Dendritic cell treated with granulocyte-macrophage colony-stimulating factor and Interleukin-4, amounts not matched to agents 40 ng/mL and 50 ng/mL, for 4 days (primary cell): Measurements from ENCODE around the gene LMBR1.
A peak's percentile ranks its signal among the peaks of the same experiment; 100 is the strongest.
"Not testable (repeated sequence)": the region's sequence is repeated elsewhere in the genome, so short reads cannot be mapped to it uniquely, and the experiment has no call there.

Experiments
- H3K27ac Mint-ChIP-seq: one replicate; pipeline ENCODE4 v1.8.0; 2022; ENCODE audit warnings: mild to moderate bottlenecking, mixed read lengths
- H3K27me3 Mint-ChIP-seq: one replicate; pipeline ENCODE4 v1.8.0; 2022; ENCODE audit warnings: mild to moderate bottlenecking, mixed read lengths
- H3K36me3 Mint-ChIP-seq: one replicate; pipeline ENCODE4 v1.8.0; 2022; ENCODE audit warnings: low read depth, mixed read lengths
- H3K4me1 Mint-ChIP-seq: one replicate; pipeline ENCODE4 v1.8.0; 2022; ENCODE audit warnings: low read depth, mixed read lengths
- H3K4me3 Mint-ChIP-seq: one replicate; pipeline ENCODE4 v1.8.0; 2022; ENCODE audit warnings: mild to moderate bottlenecking, moderate library complexity, mixed read lengths
- H3K9me3 Mint-ChIP-seq: one replicate; pipeline ENCODE4 v1.8.0; 2022; ENCODE audit warnings: mixed read lengths
- intact Hi-C: fragments of 100-400 bp; cut with micrococcal nuclease; formaldehyde crosslinking; loops from one replicate; pipeline ENCODE4 v1.15.0; 2022

The LMBR1 gene

GRCh38 chr7:156640949-156641485 is 252.0 kb downstream of the LMBR1 start:
- Mint-ChIP-seq H3K4me3 (peak overlapping the region; percentile 84), H3K4me1 (peaks cover 14% of the 10 kb centered on the region), H3K27me3 (peaks cover 31% of the 10 kb centered on the region), H3K9me3 (peaks cover 21% of the 10 kb centered on the region), H3K27ac (peak overlapping the region; percentile 86), H3K36me3 (peaks cover 10% of the 10 kb centered on the region)
- intact Hi-C loops = loop anchor here (5.0 to 10.0 kb wide), 2 partner anchors 174 to 251 kb away; partner anchors contain the start of gene LMBR1

DNA sequence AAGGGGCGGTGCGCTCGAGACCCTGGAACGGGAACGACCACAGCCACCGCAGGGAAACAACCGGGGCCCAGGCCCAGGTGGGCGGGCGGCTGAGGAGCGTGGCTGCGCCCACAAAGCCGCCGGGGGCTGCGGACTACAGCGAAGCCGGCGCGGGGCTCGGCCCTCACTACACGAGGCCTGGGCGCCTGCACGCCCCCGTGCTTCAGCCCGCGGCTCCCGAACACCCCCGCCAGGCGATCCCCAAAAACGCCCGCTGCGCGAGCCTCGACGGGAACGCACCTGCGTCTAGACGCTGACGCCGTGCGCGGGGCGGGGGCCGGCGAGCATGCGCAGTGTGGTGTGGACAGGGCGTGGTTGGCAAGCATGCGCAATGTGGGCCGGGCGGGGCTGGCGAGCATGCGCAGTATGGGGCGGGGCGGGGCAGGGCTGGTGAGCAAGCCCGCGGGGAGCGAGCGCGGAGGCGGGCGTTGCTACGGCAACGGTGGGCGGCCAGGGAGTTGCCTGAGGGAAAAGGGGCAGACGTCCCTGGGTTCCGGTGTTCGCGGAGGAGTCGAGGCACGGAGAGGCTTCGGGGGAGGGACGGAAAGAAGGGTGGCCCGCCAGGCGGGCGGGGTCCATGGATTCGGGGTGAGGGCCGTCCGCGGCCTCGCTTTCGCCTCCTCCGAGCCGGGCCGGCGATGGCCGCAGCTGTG is 252.6 kb downstream of the LMBR1 start, which contains the start of gene RNF32:
RNF32 (plus strand) TSS at position 518 of the 692 bp plus-strand sequence. CDS start 3,104 bp downstream, outside the sequence.
- H3K27ac Mint-ChIP-seq = peak within 1 kb of the TSS; percentile 86
- peaks cover 33% of the 10 kb centered on the region for H3K27me3 Mint-ChIP-seq
- peaks cover 21% of the 10 kb centered on the region for H3K9me3 Mint-ChIP-seq
- intact Hi-C loops = loop anchor here (5.0 to 10.0 kb wide), 2 partner anchors 174 to 252 kb away; partner anchors contain the start of gene LMBR1
- peaks cover 14% of the 10 kb centered on the region for H3K4me1 Mint-ChIP-seq
- H3K4me3 Mint-ChIP-seq = peak within 1 kb of the TSS; percentile 84
- peaks cover 10% of the 10 kb centered on the region for H3K36me3 Mint-ChIP-seq

DNA sequence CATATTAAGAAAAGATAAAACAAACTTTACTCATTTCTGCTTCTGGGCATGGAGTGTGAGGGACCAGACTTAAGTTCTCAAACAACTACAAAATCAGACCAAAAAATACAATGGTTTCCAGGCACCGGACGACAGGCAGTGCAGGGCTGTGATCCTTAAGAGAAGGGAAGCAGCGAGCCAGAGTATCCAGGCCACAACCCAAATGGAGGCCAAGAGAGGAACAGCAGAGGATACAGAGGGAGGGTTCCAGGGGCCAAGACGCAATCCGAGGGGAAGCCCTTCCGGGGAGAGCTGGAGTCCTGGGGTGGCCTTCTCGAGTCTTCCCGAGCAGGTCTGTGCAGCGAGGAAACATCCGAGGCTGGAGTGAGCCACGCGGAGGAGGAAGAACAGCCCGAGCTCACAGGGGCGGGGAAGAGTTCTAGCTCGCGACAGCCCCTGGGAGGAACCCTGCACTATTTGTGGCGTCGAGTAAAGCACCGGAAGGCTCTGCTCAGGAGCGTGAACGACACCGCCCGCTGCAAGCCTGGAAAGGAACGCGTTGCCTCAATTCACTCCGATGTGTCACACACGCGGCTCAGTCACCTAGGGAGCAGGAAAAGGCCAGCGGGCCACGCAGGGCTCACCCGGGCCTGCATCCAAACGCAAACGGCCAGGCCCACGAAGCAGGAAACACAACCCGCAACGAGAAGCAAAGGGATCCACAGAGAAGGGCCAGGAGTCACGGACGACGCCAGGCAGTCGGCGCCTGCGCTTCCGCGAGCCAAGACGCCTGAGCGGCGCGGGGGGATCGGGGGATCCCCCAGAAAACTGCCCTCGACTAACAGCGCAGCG is 253.3 kb downstream of the LMBR1 start:
- Mint-ChIP-seq H3K27me3 (peaks cover 32% of the 10 kb centered on the region), H3K4me3 (peak overlapping the region; percentile 84)

DNA sequence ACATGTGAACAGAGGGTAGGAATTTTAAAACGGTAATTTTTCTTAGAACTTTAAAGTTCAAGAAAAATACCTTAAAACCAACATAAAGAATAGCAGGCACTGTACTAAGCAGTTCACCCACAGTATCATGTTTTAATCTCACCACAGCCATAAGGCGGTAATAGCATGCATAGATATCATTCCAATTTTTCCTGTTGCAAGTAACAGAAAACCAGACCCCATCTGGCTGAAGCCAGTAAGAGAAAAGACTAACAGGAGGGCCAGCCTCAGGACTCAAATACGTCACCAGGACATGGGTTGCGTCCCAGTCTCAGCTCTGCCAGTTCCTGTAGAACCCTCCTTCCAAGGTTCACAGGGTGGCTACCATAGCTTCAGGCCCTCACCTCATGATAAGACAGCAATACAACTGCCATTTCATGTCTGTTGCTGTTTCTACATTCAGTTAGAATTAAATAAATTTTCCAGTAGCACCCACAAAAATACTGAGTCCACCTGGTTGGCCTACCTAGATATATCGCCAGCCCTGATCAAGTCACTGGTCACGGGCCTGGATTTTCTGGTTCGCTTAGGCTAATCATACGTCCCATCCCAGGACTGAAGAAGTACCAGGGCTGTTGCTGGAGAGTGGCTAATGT is 254.4 kb downstream of the LMBR1 start:
- H3K9me3 Mint-ChIP-seq = peaks cover 21% of the 10 kb centered on the region
- no peak overlapping the region for H3K4me3 Mint-ChIP-seq
- no peak overlapping the region for H3K27ac Mint-ChIP-seq
- peaks cover 14% of the 10 kb centered on the region for H3K4me1 Mint-ChIP-seq
- peaks cover 10% of the 10 kb centered on the region for H3K36me3 Mint-ChIP-seq
- intact Hi-C loops = no loop called here
- H3K27me3 Mint-ChIP-seq = peaks cover 34% of the 10 kb centered on the region

More for the DNA sequence above, 253.3 kb downstream of the LMBR1 start:
- intact Hi-C loops = loop anchor here (5.0 to 10.0 kb wide), 2 partner anchors 175 to 253 kb away; partner anchors contain the start of gene LMBR1
- H3K4me1 Mint-ChIP-seq = peaks cover 14% of the 10 kb centered on the region
- peak overlapping the region; percentile 86 for H3K27ac Mint-ChIP-seq
- H3K9me3 Mint-ChIP-seq = peaks cover 21% of the 10 kb centered on the region
- H3K36me3 Mint-ChIP-seq = peaks cover 10% of the 10 kb centered on the region

GRCh38 chr7:156637093-156637492 is 255.9 kb downstream of the LMBR1 start:
- Mint-ChIP-seq H3K27me3 (peaks cover 31% of the 10 kb centered on the region), H3K4me1 (peaks cover 14% of the 10 kb centered on the region), H3K9me3 (peaks cover 21% of the 10 kb centered on the region), H3K36me3 (peaks cover 10% of the 10 kb centered on the region)
- intact Hi-C loops, H3K4me3 Mint-ChIP-seq, H3K27ac Mint-ChIP-seq: not testable (repeated sequence)

GRCh38 chr7:156635529-156636385 is 257.2 kb downstream of the LMBR1 start:
- H3K36me3 Mint-ChIP-seq = peaks cover 10% of the 10 kb centered on the region
- peaks cover 27% of the 10 kb centered on the region for H3K27me3 Mint-ChIP-seq
- peaks cover 22% of the 10 kb centered on the region for H3K9me3 Mint-ChIP-seq
- H3K4me3 Mint-ChIP-seq = no peak overlapping the region
- no peak overlapping the region for H3K27ac Mint-ChIP-seq
- H3K4me1 Mint-ChIP-seq = peaks cover 10% of the 10 kb centered on the region
- intact Hi-C loops = no loop called here

GRCh38 chr7:156634117-156634516 is 258.9 kb downstream of the LMBR1 start:
- H3K4me3 Mint-ChIP-seq = no peak overlapping the region
- peaks cover under 1% of the 10 kb centered on the region for H3K36me3 Mint-ChIP-seq
- H3K4me1 Mint-ChIP-seq = no peaks in the 10 kb centered on the region
- H3K27ac Mint-ChIP-seq = no peak overlapping the region
- H3K9me3 Mint-ChIP-seq = peaks cover 29% of the 10 kb centered on the region
- peaks cover 19% of the 10 kb centered on the region for H3K27me3 Mint-ChIP-seq
- intact Hi-C loops = no loop called here

- no peaks in the 10 kb centered on the region for H3K4me1 Mint-ChIP-seq
- H3K27me3 Mint-ChIP-seq = peaks cover 14% of the 10 kb centered on the region
- H3K9me3 Mint-ChIP-seq = peaks cover 29% of the 10 kb centered on the region
- intact Hi-C loops = no loop called here
- H3K4me3 Mint-ChIP-seq = no peak overlapping the region
- H3K27ac Mint-ChIP-seq = no peak overlapping the region
- H3K36me3 Mint-ChIP-seq = no peaks in the 10 kb centered on the region
Observed at GRCh38 chr7:156629873-156630272, 263.1 kb downstream of the LMBR1 start.

- Mint-ChIP-seq H3K27me3 (peaks cover 10% of the 10 kb centered on the region), H3K4me3 (no peak overlapping the region), H3K4me1 (no peaks in the 10 kb centered on the region), H3K27ac (no peak overlapping the region), H3K36me3 (no peaks in the 10 kb centered on the region), H3K9me3 (peaks cover 29% of the 10 kb centered on the region)
- intact Hi-C loops = no loop called here
Observed at GRCh38 chr7:156628562-156628961, 264.4 kb downstream of the LMBR1 start.
